RCC 7860 (cell line): ENCODE measurements around the gene ELAVL1.
"Not testable (repeated sequence)": the region's sequence is repeated elsewhere in the genome, so short reads cannot be mapped to it uniquely, and the experiment has no call there.

Source experiments
- DNase-seq: peaks from one replicate; pipeline ENCODE4 v3.0.0-alpha.2; 2015; ENCODE audit warnings: low spot score
- FAIRE-seq: peaks from 2 replicates; lab custom pipeline; 2012; peaks lifted over from hg19 to GRCh38; lab: Jason Lieb, UNC

ELAVL1 gene

DNA sequence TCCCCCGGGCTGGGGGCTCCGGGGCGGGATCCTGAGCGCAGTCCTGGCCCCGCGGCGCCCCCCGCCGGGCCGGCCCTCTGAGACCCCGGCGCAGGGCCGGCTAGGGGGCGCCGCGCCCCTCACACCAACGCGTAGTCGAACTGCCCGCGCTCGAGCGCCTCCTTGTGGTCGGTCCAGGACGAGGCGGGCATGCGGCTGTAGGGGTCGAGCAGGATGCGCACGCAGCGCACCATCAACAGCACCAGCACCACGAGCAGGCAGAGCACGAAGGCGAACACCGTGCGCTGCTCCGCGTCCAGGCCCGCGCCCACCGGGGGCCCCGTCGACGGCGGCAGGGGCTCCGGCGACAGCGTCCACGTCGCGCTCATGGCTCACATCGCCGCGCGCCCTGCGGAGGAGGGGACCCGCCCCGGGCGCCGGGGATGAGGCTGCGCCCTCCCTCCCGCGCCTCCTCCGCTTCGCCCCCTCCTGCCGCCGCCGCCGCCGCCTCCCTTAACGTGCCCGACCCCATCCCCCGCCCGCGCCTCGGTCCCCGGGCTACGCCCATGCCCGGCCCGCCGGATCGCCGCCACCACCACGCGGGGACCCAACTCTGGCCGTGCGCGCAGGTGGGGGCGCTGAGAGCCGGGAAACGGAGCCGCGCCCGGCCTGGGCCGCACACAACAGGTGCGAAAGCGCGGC lies 80.1 kb downstream of the ELAVL1 start:
- FAIRE-seq (no peak), DNase-seq (peak; percentile 56)

DNA sequence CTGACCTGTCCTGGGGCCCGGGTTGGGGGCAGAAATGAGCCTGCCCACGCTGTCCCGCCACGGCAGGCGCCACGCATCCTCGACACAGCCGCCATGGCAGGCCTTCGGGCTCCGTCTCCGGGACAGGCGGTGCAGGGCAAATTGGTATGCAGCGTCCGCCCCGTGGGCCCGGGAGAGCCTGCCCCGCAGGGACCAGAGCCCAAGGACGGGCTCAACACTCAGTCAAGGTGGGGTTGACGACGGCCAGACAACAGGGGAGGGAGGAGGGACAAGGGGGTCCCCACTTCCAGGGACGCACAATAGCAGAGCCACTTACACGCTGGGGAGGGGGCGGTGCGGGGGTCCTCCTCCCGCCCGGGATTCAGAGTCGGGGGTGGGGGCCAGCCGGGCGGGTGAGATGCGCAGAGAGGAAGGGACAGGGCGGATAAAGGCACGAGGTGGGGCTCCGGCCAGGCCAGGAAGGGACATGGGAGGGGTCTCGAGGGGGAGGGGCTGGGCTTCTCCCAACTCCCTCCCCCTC lies 80.7 kb downstream of the ELAVL1 start:
- DNase-seq (no peak), FAIRE-seq (no peak)

DNA sequence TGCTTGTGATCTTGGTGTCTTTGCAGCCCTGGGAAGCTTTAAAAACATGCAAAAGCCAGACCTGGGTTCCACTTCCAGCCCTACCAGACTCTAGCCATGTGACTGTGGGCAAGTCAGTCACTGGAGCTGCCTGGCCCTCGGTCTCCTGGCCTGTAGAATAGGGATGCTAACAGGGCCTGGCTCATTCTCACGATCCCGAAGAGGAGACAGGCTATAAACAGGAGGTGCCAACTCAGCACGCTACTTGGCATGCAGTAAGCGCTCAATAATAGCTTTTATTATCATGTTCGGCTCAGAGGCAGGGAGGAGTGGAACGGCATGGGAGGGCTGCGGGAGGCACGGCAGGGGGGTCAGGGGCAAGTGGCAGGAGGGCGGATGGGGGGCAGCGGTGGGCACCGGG lies 81.2 kb downstream of the ELAVL1 start:
- DNase-seq: no peak
- FAIRE-seq: no peak

DNA sequence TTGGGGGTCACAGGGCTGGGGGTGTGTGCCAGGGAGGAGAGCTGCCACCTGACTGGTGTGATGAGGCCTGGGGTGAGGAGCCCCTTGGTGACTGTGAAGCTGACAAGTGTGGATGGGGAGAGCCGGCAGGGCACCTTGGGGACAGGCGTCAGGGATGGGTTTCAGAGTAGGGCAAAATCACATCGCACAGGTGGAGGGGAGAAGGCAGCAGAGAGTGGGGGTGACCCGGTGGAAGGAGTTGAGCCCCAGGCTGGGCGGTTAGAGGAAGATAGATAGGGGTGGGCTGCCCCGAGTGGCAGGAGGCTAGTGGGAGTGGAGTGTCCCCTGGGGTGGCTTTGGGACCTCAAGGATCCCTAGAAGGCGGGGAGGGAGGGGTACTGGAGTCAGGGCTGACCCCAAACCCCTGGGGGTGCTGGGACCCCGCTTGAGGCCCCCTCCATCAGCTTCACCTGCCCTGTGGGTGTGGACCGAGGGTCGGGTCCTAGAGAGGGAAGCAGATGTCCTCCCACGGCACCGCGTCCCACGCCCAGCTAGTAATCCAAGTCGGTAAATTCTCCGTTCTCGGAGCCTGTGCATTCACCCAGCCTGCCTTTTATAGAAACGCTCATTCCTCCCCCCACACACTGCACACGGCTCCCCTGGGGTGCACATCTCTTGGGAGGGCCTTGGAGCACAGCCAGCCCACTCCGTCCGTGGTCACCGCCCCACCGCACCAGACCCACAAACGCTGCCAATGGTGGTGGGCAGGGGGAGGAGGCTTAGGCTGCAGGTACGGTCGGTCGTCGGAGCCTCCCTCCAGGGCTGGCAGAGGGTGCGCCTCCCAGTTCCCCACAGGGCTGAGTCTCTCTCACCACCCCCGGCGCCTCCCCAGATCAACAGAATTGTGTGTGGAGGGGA lies 81.9 kb downstream of the ELAVL1 start:
- no peak for FAIRE-seq
- DNase-seq: no peak

DNA sequence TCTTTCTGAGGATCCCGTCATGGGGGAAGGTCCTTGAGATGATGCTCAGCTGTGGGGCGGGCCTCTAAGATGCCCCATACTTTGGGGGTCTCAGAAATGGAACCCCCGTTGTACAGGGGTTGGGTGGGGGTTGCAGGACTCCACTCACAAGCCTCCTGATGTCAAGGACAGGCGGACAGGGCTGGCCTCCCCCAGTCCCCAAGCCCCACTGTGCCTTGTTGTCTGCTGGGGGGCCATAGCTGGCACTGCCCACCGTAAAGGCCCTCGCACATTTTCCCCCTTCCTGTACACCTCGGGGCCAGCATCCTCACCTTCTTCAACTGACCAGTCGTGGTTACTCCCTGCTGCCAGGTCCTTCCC lies 82.6 kb downstream of the ELAVL1 start:
- no peak for FAIRE-seq
- DNase-seq: no peak

DNA sequence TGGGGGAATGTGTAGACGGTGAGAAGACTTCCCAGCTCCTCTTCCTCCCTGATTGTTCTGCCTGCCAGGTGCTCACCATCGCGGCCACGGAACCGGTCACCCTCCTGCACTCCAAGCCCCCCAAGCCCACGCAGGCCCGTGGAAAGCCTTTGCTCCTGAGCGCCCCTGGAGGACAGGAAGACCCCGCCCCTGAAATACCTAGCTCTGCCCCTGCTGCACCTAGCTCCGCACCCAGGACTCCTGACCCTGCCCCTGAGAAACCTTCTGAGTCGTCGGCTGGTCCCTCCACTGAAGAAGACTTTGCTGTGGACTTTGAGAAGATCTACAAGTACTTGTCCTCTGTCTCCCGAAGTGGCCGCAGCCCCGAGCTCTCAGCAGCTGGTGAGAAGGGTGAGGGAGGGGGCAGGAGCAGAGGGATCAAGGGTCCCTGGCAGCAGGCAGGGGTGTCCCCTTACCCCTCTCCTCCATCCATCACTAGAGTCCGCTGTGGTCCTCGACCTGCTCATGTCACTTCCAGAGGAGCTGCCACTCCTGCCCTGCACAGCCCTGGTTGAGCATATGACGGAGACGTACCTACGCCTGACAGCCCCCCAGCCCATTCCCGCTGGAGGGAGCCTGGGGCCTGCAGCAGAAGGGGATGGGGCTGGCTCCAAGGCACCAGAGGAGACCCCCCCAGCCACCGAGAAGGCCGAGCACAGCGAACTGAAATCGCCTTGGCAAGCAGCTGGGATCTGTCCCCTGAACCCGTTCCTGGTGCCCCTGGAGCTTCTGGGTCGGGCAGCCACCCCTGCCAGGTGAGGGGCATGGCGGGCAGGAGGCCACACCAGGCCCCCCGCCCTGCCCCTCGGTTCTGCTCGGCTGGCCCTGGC lies 83.2 kb downstream of the ELAVL1 start:
- DNase-seq: no peak
- no peak for FAIRE-seq

DNA sequence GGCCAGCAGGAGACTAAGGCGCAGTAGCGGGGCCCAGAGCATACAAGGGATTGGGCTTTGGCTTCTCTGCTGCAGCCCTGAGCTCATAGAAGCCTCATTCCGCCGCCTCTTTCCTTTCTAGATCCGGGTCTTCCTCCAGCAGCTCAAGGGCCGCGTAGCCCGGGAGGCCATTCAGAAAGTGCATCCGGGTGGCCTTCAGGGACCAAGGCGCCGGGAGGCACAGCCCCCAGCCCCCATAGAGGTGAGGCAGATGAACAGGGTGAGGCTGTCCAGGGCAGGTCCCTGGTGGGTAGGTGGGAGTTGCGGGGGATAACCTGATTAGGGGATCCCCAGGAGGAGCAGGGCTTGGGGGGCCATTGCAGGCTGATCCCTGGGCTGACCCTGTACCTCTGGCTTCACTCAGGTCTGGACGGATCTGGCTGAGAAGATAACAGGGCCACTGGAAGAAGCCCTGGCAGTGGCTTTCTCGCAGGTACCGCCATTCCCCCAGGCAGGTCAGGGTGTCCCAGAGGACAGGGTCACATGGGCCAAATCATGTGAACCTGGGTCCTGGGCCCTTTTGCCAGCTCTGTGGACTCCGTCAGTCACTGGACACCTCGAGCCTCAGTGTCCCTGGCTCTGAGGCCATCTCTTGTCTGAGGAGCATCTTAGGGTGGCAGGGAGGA lies 84.0 kb downstream of the ELAVL1 start:
- DNase-seq: no peak
- no peak for FAIRE-seq

DNA sequence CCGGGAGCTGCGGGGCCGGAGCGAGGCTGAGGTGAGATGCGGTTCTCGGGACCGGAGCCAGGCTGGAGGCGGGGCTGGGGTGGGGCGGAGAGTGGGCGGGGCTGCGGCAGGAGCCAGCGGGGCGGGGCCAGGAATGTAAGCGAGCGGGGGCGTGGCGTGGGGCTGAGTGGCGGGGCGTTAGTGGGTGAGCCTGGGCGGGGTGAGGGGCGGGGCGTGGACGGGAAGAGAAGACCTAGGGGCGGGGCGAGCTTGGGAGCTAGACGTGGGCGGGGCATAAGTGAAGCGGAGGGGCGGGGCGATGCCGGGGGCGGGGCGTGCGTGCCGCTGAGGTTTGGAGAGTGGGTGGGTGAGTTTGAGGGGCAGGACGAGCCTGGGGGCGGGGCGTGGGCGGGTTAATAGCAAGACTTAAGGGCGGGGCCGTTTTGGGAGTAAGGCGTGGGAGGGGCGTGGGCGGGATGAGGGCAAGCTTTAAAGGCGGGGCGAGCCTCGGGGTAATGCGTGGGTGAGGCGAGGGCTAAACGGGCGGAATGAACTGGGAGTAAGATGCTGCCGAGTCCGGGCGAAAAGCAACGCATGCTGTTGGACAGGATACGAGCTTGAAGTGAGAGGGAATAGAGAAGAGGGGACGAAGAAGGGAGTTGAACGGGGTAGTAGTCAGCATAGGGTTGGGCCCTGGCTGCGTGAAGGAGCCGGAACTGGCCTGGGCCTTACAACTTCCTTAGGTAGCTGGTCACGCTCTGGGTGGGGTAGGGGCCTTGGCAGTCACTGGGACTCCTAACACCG lies 84.7 kb downstream of the ELAVL1 start:
- DNase-seq (peak; percentile 90), FAIRE-seq (no peak)

DNA sequence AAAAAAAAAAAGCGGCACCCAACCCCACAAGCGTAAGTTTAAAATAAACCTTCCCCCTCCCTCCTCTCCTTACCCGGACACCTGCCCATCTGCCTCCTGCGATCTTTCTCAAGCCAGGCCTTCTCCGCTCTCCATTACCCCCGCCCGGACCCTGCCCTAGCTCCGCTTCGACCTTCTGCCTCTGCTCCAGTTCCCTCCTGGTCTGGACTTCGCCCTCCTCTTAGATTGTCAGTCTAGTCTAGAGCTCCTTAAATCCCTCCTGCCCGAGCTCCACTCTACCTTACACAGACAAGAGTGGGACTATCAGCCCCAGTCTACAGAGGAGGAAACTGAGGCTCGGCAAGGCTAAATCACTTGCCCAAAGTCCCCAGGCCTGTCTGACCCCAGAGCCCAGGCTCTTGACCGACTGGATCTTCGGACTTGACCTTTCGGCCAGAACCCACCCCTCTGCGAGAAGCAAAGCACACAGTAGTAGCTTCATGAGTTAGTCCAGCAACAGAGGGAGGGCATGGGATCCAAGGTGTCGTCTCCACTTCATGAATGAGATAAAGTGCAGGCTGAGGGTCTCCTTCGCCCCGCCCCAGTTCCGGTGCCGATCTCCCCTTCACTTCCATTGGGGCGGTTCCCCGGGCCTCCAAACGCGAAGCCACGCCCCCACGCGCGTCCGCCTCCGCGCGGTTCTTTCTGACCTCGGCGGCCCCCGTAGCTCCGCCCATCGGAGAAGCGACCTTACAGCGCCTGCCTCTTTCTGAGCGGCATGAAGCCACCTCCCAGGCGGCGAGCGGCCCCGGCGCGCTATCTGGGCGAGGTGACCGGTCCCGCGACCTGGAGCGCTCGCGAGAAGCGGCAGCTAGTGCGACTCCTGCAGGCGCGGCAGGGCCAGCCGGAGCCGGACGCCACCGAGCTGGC lies 85.6 kb downstream of the ELAVL1 start, which contains the start of gene SNAPC2:
SNAPC2 (plus strand) TSS at position 729 of the 909 bp plus-strand sequence; CDS start at position 758, 29 bp downstream.
- DNase-seq (peak; percentile 83), FAIRE-seq (peak; percentile 44)

DNA sequence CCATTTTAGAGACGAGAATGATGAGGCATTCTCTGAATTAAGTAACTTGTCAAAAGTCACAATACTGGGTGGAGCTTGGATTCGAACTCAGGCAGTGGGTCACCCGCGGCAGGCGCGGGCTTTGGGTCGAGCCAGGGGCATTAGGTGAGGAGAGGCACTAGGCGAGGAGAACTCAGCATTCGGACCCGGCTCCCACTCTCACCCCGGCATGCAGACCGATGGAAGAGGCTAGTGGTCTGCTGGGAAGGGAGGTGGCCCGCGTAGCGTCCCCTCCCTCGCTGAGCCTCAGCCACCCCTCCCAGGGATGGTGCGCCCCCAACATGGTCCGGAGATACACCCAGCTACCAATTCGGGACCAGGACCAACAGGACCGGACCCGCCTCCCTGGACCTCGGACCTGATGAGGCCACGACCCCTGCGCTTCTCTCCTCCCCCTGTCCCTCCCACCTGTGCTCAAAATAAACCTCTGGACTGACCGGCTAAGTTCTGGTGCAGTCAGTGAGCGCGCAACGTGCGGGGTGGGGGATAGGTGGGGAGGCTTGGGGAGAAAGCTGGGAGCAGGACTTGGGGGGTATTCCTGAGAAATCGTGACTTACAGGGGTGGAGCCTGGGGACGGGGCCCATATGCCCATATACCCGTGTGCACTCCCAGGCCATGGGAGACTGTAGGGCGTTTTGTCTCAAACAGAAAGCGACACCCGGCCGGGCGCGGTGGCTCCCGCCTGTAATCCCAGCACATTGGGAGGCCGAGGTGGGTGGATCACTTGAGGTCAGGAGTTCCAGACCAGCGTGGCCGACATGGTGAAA lies 86.6 kb downstream of the ELAVL1 start:
- DNase-seq (no peak), FAIRE-seq (no peak)

DNA sequence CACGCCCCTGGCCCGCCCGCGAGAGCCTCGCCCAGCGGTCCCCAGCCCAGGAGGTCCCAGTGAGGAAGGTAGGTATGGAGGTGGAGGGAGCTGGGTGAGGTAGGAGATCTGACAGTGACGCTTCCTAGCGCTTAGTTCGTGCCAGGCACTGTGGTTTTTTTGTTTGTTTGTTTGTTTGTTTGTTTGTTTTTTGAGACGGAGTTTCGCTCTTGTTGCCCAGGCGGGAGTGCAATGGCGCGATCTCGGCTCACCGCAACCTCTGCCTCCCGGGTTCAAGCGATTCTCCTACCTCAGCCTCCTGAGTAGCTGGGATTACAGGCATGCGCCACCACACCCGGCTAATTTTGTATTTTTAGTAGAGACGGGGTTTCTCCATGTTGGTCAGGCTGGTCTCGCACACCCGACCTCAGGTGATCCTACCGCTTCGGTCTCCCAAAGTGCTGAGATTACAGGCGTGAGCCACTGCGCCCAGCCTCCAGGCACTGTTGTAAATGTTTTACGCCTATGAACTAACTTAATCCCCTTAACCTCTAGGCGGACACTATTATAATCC lies 87.3 kb downstream of the ELAVL1 start:
- not testable (repeated sequence) for FAIRE-seq, DNase-seq

DNA sequence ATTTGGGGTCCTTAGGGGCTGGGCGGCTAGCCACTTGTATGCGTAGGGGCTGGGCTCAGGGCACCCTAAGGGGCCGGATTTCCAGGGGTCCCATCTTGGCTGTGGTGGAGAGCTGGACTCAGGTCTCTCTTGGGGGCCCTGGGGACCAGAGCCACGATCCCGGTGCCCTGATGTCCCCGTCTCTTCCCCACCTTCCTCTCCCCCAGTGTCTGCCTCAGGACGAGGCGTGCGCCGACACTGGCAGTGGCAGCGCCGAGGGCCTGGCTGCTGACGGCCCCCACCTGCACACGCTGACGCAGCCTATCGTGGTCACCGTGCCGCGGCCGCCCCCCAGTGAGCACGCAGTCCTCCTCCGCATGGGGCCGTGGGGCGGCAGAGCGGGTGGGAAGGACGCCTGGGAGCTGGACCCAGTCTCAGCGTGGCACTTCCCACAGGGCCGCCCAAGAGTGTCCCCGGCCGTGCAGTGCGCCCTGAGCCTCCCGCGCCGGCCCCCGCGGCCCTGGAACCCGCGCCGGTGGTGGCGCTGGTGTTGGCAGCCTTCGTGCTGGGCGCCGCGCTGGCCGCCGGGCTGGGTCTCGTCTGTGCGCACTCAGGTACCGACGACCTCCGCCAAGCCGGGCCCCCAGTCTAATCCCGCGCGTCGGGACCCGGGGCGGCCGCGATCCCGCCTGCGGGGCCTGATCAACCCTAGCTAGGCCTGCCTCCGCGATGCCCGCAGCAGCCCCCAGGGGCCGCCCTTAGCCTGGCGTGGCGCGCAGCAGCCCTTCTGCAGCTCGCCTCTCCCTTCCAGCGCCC lies 88.0 kb downstream of the ELAVL1 start:
- FAIRE-seq (no peak), DNase-seq (no peak)

DNA sequence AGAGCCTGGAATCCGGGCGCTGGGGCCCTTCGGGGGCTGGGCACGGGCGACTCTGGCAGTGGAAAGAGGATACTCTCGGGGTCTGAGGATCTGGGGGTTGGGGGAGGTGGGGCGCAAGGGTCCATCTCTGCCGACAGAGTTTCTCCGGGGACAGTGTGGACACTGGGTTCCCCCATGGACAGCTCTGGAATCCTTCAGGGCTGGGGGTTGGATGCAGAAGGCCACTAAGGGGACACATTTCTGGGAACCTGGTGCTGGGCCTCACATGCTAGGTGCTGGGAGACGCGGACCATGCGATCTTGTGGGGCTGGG lies 88.5 kb downstream of the ELAVL1 start:
- no peak for DNase-seq
- FAIRE-seq: no peak

DNA sequence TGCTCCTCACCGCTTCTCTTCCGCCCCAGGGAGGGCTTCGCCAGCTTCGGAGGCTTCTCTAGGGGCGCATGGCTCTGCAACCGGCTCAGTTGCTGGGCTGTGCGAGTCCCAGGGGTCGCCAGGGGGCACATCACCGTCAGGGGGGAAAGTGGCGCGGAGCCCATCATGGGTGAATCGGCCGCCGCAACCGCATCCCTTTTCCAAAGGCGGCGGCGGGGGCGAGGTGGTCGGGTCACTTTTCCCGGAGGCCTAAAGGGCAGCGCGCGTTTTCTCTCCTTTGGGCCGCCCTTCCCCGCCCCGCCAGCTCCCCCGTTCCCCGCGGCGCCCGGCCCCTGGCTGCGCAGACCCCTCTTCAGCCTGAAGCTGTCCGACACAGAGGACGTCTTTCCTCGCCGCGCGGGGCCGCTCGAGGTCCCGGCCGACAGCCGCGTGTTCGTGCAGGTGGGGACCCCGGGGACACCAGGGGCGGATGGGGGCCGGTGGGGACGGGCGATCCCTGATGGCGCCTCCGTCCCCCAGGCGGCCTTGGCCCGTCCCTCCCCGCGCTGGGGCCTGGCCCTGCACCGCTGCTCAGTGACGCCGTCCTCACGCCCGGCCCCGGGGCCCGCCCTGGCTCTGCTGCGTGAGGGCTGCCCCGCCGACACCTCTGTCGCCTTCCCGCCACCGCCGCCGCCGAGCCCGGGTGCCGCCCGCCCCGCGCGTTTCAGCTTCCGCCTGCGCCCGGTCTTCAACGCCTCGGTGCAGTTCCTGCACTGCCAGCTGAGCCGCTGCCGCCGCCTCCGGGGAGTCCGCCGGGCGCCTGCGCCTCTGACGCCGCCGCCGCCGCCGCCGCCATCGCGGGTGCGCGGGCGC lies 89.1 kb downstream of the ELAVL1 start:
- no peak for DNase-seq
- FAIRE-seq: no peak

DNA sequence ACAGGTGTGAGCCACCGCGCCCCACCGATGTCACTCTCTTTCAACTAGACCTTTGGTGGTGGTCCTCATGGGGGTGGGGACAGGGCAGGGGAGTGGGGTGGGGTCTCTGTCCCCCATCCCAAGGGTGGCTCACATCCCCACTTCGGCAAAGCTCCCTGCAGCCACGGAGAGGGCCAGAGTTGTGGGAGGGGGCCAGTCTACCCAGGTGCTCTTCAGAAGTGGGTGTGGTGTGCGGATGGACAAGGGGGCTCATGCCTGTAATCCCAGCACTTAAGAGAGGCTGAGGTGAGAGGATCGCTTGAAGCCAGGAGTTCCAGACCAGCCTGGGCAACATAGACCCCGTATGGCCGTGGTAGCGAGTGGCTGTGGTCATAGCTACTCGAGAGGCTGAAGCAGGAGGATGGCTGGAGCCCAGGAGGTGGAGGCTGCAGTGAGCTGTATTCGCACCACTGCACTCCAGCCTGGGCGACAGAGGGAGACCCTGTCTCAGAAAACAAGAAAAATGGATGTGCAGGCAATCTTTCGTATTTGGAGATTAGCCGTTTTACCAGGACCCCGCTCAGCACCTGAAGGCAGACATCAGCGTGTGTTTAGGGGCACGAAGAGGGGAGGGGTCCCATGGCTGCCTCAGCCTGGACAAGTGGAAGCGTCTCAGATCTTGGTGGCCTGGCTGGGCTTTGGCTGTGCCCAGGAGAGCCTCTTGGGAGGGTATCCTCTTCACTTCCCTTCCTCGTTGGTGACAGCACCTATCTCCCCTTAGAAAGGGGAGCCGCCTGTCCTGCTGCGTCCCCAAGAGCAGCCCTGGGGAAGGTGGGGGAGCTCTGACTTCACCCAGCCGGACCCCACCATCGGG lies 90.0 kb downstream of the ELAVL1 start:
- FAIRE-seq: no peak
- no peak for DNase-seq
